SK-N-MC (cell line): Measurements from ENCODE around the gene RIMS3.
"Not testable (repeated sequence)": the region's sequence is repeated elsewhere in the genome, so short reads cannot be mapped to it uniquely, and the experiment has no call there.

Experiments
- DNase-seq: peaks from one replicate; pipeline ENCODE4 v3.0.0-alpha.2; 2011; ENCODE audit warnings: low read depth, low spot score
- H3K27ac ChIP-seq: fragments of 200-600 bp; sonication (generic); 2 replicates; pipeline ENCODE4 v1.5.1; 2016; ENCODE audit warnings: mixed run types
- H3K36me3 ChIP-seq: fragments of 200-600 bp; sonication (generic); 2 replicates; pipeline ENCODE4 v1.6.1; 2017; ENCODE audit warnings: antibody characterized with exemption, low read length, mixed read lengths; ENCODE audit not compliant: insufficient read depth
- H3K4me3 ChIP-seq: fragments of 200-600 bp; sonication (generic); 2 replicates; pipeline ENCODE4 v1.5.1; 2016
- H3K9ac ChIP-seq: fragments of 200-600 bp; sonication (generic); 2 replicates; pipeline ENCODE4 v1.8.0; 2017; ENCODE audit warnings: mixed run types, mixed read lengths; ENCODE audit not compliant: insufficient read length
- H3K9me3 ChIP-seq: fragments of 200-600 bp; sonication (generic); 2 replicates; pipeline ENCODE4 v1.6.1; 2017; ENCODE audit warnings: low read depth, mild to moderate bottlenecking, antibody characterized with exemption, low read length, moderate library complexity, mixed read lengths
- EZH2 ChIP-seq: fragments of 200-600 bp; sonication (generic); IDR thresholded peaks from one replicate; pipeline ENCODE4 v1.6.1; 2017; ENCODE audit warnings: antibody characterized with exemption
- FOXP2 ChIP-seq: optimal IDR thresholded peaks from 2 replicates; pipeline ENCODE3; 2011; ENCODE audit warnings: mild to moderate bottlenecking, moderate library complexity; ENCODE audit not compliant: insufficient read depth; ENCODE audit errors: extremely low read length, control extremely low read depth
- POLR2AphosphoS5 ChIP-seq: IDR thresholded peaks from 2 replicates; pipeline ENCODE4 v1.6.1; 2012; ENCODE audit warnings: mild to moderate bottlenecking, low read depth, low read length, borderline replicate concordance

Gene RIMS3

GRCh38 chr1:40633931-40634376, 31.5 kb downstream of the RIMS3 start:
- Histone ChIP-seq H3K9me3 (no peaks in the 10 kb centered on the region), H3K27ac (no peak overlapping the region), H3K9ac (no peak overlapping the region), H3K4me3 (no peak overlapping the region), H3K36me3 (no peaks in the 10 kb centered on the region)
- DNase-seq = no peak
- TF ChIP-seq FOXP2 = no peak
- no peak for TF ChIP-seq POLR2AphosphoS5
- TF ChIP-seq EZH2 = no peak

- Histone ChIP-seq H3K27ac (no peak overlapping the region), H3K36me3 (no peaks in the 10 kb centered on the region), H3K9me3 (no peaks in the 10 kb centered on the region)
Observed at GRCh38 chr1:40633523-40633922, 32.0 kb downstream of the RIMS3 start.

GRCh38 chr1:40630488-40631223, 34.8 kb downstream of the RIMS3 start:
- H3K9ac ChIP-seq = no peak overlapping the region
- no peaks in the 10 kb centered on the region for H3K9me3 ChIP-seq
- H3K27ac ChIP-seq = no peak overlapping the region
- no peak for DNase-seq
- TF ChIP-seq POLR2AphosphoS5 (no peak), FOXP2 (no peak), EZH2 (no peak)
- no peak overlapping the region for H3K4me3 ChIP-seq
- H3K36me3 ChIP-seq = no peaks in the 10 kb centered on the region

More at GRCh38 chr1:40633523-40633922, 32.0 kb downstream of the RIMS3 start:
- TF ChIP-seq FOXP2 (no peak), POLR2AphosphoS5 (no peak), EZH2 (no peak)
- H3K9ac ChIP-seq = no peak overlapping the region
- no peak for DNase-seq
- no peak overlapping the region for H3K4me3 ChIP-seq

- H3K4me3 ChIP-seq, DNase-seq, H3K9me3 ChIP-seq, H3K27ac ChIP-seq, H3K9ac ChIP-seq, H3K36me3 ChIP-seq: not testable (repeated sequence)
Observed at GRCh38 chr1:40629546-40629945, 35.9 kb downstream of the RIMS3 start.

GRCh38 chr1:40628903-40629292, 36.6 kb downstream of the RIMS3 start:
- TF ChIP-seq POLR2AphosphoS5 = no peak
- TF ChIP-seq EZH2 = no peak
- TF ChIP-seq FOXP2 = no peak
- no peak for DNase-seq
- H3K36me3 ChIP-seq = no peaks in the 10 kb centered on the region
- H3K9me3 ChIP-seq = no peaks in the 10 kb centered on the region
- no peak overlapping the region for H3K27ac ChIP-seq
- no peak overlapping the region for H3K9ac ChIP-seq
- H3K4me3 ChIP-seq = no peak overlapping the region

GRCh38 chr1:40627987-40628902, 37.2 kb downstream of the RIMS3 start:
- no peak for DNase-seq
- Histone ChIP-seq H3K4me3 (no peak overlapping the region), H3K9me3 (no peaks in the 10 kb centered on the region), H3K9ac (no peak overlapping the region), H3K36me3 (no peaks in the 10 kb centered on the region), H3K27ac (no peak overlapping the region)
- TF ChIP-seq POLR2AphosphoS5 = no peak
- no peak for TF ChIP-seq EZH2
- TF ChIP-seq FOXP2 = no peak

GRCh38 chr1:40626383-40626770, 39.1 kb downstream of the RIMS3 start:
- Histone ChIP-seq H3K27ac (no peak overlapping the region), H3K36me3 (no peaks in the 10 kb centered on the region), H3K4me3 (no peak overlapping the region), H3K9me3 (no peaks in the 10 kb centered on the region), H3K9ac (no peak overlapping the region)
- no peak for DNase-seq
- no peak for TF ChIP-seq EZH2
- TF ChIP-seq FOXP2 = no peak
- no peak for TF ChIP-seq POLR2AphosphoS5

GRCh38 chr1:40625476-40626382, 39.8 kb downstream of the RIMS3 start:
- Histone ChIP-seq H3K27ac (no peak overlapping the region), H3K9ac (no peak overlapping the region), H3K9me3 (no peaks in the 10 kb centered on the region), H3K4me3 (no peak overlapping the region), H3K36me3 (no peaks in the 10 kb centered on the region)
- TF ChIP-seq FOXP2 = no peak
- no peak for TF ChIP-seq EZH2
- TF ChIP-seq POLR2AphosphoS5 = no peak
- no peak for DNase-seq
